GM21723 (cell line): ENCODE results near the gene PKP2.

ENCODE experiments used
- ATAC-seq: cut with Tn5 transposase; IDR thresholded peaks from one replicate; pipeline ENCODE4 v1.9.1; 2021; ENCODE audit warnings: mild to moderate bottlenecking, moderate library complexity; ENCODE audit not compliant: unreplicated experiment

Gene PKP2

GRCh38 chr12:32756476-32757066, 140.0 kb downstream of the PKP2 start:
- ATAC-seq = no peak

DNA sequence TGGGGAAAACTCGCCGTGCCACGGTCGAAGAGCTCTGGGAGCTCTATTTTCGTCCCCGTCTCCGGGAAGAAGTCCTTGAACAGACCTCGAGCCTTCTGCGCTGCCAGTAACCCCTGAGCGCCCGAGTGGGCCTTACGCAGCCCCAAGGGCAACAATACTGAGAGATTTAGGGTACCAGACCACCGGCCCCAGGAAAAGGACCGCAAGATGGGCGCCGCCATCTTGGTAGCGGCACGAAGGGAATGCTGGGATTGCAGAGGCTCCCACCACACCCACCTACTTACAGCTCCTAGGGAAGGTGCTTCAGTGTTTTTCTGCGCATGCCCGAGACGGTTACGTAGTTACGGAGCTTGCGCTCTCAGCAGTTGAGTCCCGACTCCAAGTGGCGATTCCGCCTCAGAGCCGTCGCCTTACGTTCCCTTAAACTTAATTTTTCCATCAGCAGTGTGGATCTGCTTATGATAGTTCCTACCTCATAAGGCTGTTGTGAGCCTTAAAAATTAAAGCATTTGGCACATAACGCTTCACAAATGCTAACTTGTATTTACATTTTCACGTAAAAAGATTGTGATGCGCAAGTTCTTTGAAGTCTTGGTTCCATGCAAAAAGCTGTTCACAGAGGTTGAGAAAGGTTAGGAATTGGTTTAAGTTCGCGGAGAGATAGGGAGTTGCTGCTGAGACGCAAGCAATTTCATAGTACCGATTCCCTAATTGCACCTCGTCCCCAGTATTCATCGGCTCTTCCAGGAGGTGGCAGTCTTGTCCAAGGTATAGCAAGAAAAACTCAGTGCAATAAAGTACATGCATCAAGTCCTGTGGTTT, 140.7 kb downstream of the PKP2 start, which contains the start of gene YARS2:
TSS of gene YARS2 (minus strand) at position 244 of the 822 bp plus-strand sequence. CDS start at position 221, 23 bp downstream.
- ATAC-seq = peak; percentile 91

GRCh38 chr12:32755051-32755653, 141.4 kb downstream of the PKP2 start:
- peak; percentile 77 for ATAC-seq

GRCh38 chr12:32754111-32754510, 142.5 kb downstream of the PKP2 start:
- ATAC-seq = no peak

DNA sequence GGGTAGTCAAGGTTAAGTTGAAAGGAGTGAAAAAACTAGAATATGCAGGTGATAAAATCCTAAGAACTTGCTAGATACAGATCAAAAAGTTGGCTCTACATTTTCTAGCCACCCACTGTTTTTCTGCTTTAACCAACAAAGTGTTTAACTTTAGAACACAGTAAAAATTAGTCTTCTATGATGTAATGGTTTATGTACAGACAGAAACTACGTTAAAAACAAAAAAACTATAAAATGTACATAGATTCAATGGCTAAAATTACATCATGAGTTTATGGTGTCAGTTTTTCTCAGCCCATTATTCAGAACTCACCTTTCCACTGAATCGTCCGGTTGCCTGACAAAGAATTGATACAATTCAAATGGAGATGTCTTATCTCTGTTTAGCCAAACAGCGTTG, 143.0 kb downstream of the PKP2 start:
- ATAC-seq = no peak

DNA sequence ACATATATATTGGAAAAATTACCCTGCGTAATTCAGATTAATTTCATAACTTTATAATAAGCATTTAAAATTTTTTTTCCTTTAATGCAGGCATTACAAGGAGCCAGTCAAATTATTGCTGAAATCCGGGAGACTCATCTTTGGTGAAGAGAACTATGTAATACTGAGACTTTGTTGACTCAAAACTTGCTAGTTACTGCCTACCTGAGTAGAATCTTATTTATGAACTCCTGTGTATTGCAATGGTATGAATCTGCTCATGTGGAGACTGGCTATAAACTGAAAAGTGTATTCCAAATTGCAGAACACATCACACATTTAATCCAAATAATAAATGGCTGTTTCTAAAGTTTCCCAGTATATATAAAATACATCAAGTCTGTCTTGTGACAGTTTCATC, 153.3 kb downstream of the PKP2 start:
- ATAC-seq = no peak

DNA sequence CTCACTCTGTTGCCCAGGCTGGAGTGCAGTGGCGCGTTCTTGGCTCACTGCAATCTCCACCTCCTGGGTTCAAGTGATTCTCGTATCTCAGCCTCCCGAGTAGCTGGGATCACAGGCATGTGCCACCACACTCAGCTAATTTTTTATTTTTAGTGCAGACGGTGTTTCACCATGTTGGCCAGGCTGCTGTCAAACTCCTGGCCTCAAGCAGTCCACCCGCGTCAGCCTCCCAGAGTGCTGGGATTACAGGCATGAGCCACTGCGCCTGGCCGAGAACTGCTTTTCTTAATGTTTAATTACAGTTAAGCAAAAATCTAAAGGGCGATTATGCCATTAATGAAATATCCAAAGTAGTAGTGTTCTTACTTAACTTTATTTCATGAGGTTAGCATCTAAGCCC, 154.4 kb downstream of the PKP2 start:
- no peak for ATAC-seq
